GM12891 (cell line): ENCODE results near the gene PCSK9.

Source experiments
- DNase-seq: peaks from one replicate; pipeline ENCODE4 v3.0.0; 2011; ENCODE audit warnings: low spot score; ENCODE audit not compliant: insufficient read length
- FAIRE-seq: peaks from 2 replicates; lab custom pipeline; 2011; peaks lifted over from hg19 to GRCh38; lab: Jason Lieb, UNC
- PAX5 ChIP-seq: IDR thresholded peaks from 2 replicates; pipeline ENCODE4 v1.6.1; 2011; ENCODE audit warnings: low read length, moderate library complexity, mild to moderate bottlenecking; ENCODE audit not compliant: insufficient read depth, severe bottlenecking
- POLR2A ChIP-seq: IDR thresholded peaks from 2 replicates; pipeline ENCODE4 v1.6.1; 2011; ENCODE audit warnings: low read depth, low read length, control low read depth
- POLR2AphosphoS5 ChIP-seq: IDR thresholded peaks from 2 replicates; pipeline ENCODE4 v1.6.1; 2011; ENCODE audit warnings: low read depth, low read length, control low read depth
- POU2F2 ChIP-seq: IDR thresholded peaks from 2 replicates; pipeline ENCODE4 v1.6.1; 2011; ENCODE audit warnings: low read depth, mild to moderate bottlenecking, control low read depth, low read length, moderate library complexity
- SPI1 ChIP-seq: IDR thresholded peaks from 2 replicates; pipeline ENCODE4 v1.6.1; 2011; ENCODE audit warnings: low read depth, low read length, control low read depth
- TAF1 ChIP-seq: IDR thresholded peaks from 2 replicates; pipeline ENCODE4 v1.6.1; 2011; ENCODE audit warnings: low read depth, low read length, control low read depth

PCSK9 gene

GRCh38 chr1:55057270-55057955 is 18.1 kb downstream of the PCSK9 start:
- no peak for TF ChIP-seq SPI1
- no peak for TF ChIP-seq POLR2A
- TF ChIP-seq POU2F2: no peak
- no peak for TF ChIP-seq TAF1
- no peak for TF ChIP-seq PAX5
- TF ChIP-seq POLR2AphosphoS5: no peak
- FAIRE-seq (no peak), DNase-seq (no peak)

DNA sequence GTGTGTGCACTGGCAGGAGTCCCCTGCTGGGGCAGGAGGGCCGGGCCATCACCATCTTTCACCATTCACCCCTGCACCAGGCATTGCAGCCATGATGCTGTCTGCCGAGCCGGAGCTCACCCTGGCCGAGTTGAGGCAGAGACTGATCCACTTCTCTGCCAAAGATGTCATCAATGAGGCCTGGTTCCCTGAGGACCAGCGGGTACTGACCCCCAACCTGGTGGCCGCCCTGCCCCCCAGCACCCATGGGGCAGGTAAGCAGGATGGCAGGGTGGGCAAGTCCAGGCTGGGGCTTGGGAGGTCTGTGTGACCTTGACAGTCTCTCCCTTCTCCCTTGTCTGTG is 18.6 kb downstream of the PCSK9 start:
- DNase-seq (no peak), FAIRE-seq (no peak)
- TF ChIP-seq POLR2AphosphoS5 (no peak), TAF1 (no peak)

DNA sequence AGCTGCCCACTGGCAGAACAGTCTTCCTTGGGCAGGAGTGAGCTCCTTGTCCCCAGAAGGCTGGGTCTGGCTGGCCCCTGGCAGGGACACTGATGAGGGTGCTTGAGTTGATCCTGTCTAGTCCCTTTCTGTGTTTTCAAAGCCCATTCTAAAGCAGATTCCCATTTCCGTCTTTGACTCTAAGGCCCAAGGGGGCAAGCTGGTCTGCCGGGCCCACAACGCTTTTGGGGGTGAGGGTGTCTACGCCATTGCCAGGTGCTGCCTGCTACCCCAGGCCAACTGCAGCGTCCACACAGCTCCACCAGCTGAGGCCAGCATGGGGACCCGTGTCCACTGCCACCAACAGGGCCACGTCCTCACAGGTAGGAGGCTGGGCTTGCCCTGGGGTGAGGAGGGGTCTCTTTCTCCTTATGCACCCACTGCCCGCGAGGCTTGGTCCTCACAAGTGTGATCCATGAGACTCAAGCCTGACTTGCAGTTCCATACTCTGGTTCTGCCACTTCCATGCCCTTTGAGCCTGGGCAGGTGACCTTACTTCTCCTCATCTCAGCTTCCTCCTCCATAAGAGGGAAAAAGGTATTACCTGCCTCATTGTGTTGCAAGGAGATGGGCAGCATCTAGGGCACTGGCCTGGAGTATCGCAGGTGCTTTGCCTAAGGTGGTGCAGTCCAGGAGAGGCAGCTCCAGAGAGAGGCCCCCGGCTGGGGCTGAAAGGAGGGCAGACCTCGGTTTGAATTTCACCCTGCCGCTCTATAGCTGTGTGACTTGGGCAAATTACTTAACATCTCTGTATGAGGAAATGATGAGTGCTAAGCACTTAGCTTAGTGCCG is 20.2 kb downstream of the PCSK9 start:
- TF ChIP-seq POLR2A (no peak), SPI1 (no peak), POU2F2 (no peak), PAX5 (no peak), TAF1 (no peak), POLR2AphosphoS5 (no peak)
- FAIRE-seq: no peak

GRCh38 chr1:55060133-55060999 is 21.0 kb downstream of the PCSK9 start:
- TF ChIP-seq TAF1 (no peak), SPI1 (no peak), POU2F2 (no peak), POLR2AphosphoS5 (no peak), PAX5 (no peak), POLR2A (no peak)
- peak; percentile 57 for FAIRE-seq
- DNase-seq: no peak

More for the DNA sequence above, 20.2 kb downstream of the PCSK9 start:
- no peak for DNase-seq

- no peak for FAIRE-seq
- no peak for TF ChIP-seq TAF1
- no peak for TF ChIP-seq POU2F2
- TF ChIP-seq POLR2AphosphoS5: no peak
- TF ChIP-seq SPI1: no peak
- no peak for TF ChIP-seq PAX5
- no peak for TF ChIP-seq POLR2A
- DNase-seq: no peak
Observed at GRCh38 chr1:55061000-55061705, 21.8 kb downstream of the PCSK9 start.

GRCh38 chr1:55061706-55062321 is 22.5 kb downstream of the PCSK9 start:
- DNase-seq: no peak
- no peak for TF ChIP-seq PAX5
- TF ChIP-seq TAF1: no peak
- no peak for TF ChIP-seq POLR2AphosphoS5
- no peak for TF ChIP-seq POU2F2
- TF ChIP-seq POLR2A: no peak
- no peak for TF ChIP-seq SPI1
- no peak for FAIRE-seq

DNA sequence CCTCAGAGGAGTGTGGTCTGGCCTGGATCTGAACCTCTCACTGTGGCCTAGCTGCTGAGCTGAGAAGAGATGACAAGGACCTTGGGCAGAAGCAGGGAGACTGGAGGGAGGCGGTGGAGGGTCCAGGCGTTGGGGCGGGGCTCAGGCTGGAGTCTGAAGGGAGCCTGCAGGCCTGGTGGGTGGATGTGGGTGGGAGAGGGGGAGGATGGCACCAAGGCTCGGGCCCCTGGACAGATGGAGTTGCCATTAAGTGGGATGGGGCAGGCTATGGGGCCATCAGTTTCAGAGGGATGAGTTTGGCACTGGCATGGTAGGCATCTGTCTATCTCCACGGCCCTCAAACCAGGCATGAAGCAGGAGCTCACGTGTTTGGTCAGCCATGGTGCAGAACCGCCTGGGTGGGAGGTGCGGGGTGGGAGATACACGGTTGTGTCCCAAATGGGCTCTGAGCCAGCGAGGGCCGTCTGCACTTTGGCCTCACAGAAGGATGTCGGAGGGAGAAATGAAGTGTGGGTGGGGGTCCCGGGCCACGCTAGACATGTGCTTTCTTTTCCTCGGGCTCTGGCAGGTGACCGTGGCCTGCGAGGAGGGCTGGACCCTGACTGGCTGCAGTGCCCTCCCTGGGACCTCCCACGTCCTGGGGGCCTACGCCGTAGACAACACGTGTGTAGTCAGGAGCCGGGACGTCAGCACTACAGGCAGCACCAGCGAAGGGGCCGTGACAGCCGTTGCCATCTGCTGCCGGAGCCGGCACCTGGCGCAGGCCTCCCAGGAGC is 23.6 kb downstream of the PCSK9 start:
- no peak for TF ChIP-seq TAF1
- no peak for TF ChIP-seq SPI1
- TF ChIP-seq PAX5: no peak
- TF ChIP-seq POLR2AphosphoS5: no peak
- no peak for TF ChIP-seq POU2F2
- TF ChIP-seq POLR2A: no peak
- no peak for DNase-seq
- FAIRE-seq: no peak

GRCh38 chr1:55063577-55063942 is 24.2 kb downstream of the PCSK9 start:
- DNase-seq: no peak
- TF ChIP-seq PAX5 (no peak), POLR2A (no peak), POLR2AphosphoS5 (no peak), POU2F2 (no peak), SPI1 (no peak), TAF1 (no peak)
- no peak for FAIRE-seq
